Measurements from ENCODE around the gene NUDT4B.
"Not testable (repeated sequence)": the region's sequence is repeated elsewhere in the genome, so short reads cannot be mapped to it uniquely, and the experiment has no call there.

- not testable (repeated sequence) for TF ChIP-seq CTCF, TCF12 (IDR thresholded peaks at IDR 0.05)
Measured at GRCh38 chr1:148780404-148780803, 31.8 kb downstream of the NUDT4B start.
